HepG2 (cell line): Measurements from ENCODE around the gene CRHBP.

ENCODE experiments used
- NFIC ChIP-seq: IDR thresholded peaks from 2 replicates; pipeline ENCODE4 v1.6.1; 2012; ENCODE audit warnings: mild to moderate bottlenecking, low read length, inconsistent platforms
- POLR2A ChIP-seq, 2 experiments: IDR thresholded peaks; 2 replicates each; pipeline ENCODE4 v1.6.1; 2011; ENCODE audit warnings: low read depth in 2 of 2, low read length in 2 of 2, mild to moderate bottlenecking in 1 of 2, moderate library complexity in 1 of 2; ENCODE audit not compliant: insufficient read depth in 1 of 2
- RELA ChIP-seq: sonication (generic); formaldehyde crosslinking; IDR thresholded peaks from 2 replicates; pipeline ENCODE4 v1.4.0; 2020; ENCODE audit warnings: missing genetic modification reagents
- ZNF253 ChIP-seq: sonication (generic); formaldehyde crosslinking; IDR thresholded peaks from 2 replicates; pipeline ENCODE4 v1.8.0; 2022; ENCODE audit warnings: mild to moderate bottlenecking, missing genetic modification reagents, borderline replicate concordance
- ZNF589 ChIP-seq: sonication (generic); formaldehyde crosslinking; conservative IDR thresholded peaks from 2 replicates; pipeline ENCODE4 v1.8.0; 2022; ENCODE audit warnings: mild to moderate bottlenecking, moderate library complexity, missing genetic modification reagents
- TF ChIP-seq, protein P1 (sequence below): sonication (generic); formaldehyde crosslinking; IDR thresholded peaks from 2 replicates; pipeline ENCODE4 v1.5.1; 2020; ENCODE audit warnings: missing genetic modification reagents, mild to moderate bottlenecking, borderline replicate concordance

DNA sequence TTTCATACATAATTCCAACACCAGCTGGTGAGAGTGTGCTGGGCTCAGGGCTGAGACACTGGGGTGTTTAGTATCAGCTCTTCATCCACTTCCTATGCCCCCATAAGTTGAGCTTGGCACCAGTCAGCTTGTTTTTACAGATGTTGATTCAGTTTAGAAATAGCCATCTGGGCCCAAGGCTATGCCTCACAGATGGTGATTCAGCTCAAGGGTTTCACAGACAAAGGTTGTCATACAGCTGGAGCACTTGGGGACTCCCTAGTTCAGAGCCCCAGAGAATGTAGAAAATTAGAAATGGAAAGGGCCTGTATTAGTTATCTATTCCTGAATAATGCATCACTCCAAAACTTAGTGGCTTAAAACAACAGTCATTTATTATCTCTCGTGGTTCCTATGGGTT lies 10.3 kb upstream of the CRHBP start:
- no peak for TF ChIP-seq ZNF253 (CRISPR knock-in tag)
- TF ChIP-seq, protein P1, sequence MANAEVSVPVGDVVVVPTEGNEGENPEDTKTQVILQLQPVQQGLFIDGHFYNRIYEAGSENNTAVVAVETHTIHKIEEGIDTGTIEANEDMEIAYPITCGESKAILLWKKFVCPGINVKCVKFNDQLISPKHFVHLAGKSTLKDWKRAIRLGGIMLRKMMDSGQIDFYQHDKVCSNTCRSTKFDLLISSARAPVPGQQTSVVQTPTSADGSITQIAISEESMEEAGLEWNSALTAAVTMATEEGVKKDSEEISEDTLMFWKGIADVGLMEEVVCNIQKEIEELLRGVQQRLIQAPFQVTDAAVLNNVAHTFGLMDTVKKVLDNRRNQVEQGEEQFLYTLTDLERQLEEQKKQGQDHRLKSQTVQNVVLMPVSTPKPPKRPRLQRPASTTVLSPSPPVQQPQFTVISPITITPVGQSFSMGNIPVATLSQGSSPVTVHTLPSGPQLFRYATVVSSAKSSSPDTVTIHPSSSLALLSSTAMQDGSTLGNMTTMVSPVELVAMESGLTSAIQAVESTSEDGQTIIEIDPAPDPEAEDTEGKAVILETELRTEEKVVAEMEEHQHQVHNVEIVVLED (CRISPR knock-in tag): no peak
- no peak for TF ChIP-seq ZNF589 (CRISPR knock-in tag)
- TF ChIP-seq RELA: no peak
- TF ChIP-seq NFIC: no peak
- TF ChIP-seq POLR2A (IDR thresholded peaks at IDR 0.05; ENCODE audit: insufficient read depth in 1 of 2, low read depth in 2 of 2, low read length in 2 of 2): no peak
